HL-60/S4 (cell line): Measurements from ENCODE around the gene UNC45B.
"Not testable (repeated sequence)": the region's sequence is repeated elsewhere in the genome, so short reads cannot be mapped to it uniquely, and the experiment has no call there.

ENCODE experiments used
- in situ Hi-C: fragments of 300-500 bp; cut with MboI; formaldehyde crosslinking; loops from 2 replicates; pipeline ENCODE4 v1.14.3; 2022; ENCODE audit warnings: low sequenced_read_pairs

Gene UNC45B

DNA sequence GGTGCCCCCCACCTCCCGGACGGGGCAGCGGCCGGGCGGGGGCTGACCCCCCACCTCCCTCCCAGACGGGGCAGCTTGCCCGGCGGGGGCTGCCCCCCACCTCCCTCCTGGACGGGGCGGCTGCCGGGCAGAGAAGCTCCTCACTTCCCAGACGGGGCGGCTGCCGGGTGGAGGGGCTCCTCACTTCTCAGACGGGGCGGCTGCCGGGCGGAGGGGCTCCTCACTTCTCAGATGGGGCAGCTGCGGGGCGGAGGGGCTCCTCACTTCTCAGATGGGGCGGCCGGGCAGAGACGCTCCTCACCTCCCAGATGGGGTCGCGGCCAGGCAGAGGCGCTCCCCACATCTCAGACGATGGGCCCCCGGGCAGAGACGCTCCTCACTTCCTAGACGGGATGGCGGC is 47.4 kb downstream of the UNC45B start:
- in situ Hi-C loops: not testable (repeated sequence)

DNA sequence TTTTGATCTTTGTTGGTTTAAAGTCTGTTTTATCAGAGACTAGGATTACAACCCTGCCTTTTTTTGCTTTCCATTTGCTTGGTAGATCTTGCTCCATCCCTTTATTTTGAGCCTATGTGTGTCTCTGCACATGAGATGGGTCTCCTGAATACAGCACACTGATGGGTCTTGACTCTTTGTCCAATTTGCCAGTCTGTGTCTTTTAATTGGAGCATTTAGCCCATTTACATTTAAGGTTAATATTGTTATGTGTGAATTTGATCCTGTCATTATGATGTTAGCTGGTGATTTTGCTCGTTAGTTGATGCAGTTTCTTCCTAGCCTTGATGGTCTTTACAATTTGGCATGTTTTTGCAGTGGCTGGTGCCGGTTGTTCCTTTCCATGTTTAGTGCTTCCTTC is 55.0 kb downstream of the UNC45B start:
- in situ Hi-C loops: not testable (repeated sequence)

DNA sequence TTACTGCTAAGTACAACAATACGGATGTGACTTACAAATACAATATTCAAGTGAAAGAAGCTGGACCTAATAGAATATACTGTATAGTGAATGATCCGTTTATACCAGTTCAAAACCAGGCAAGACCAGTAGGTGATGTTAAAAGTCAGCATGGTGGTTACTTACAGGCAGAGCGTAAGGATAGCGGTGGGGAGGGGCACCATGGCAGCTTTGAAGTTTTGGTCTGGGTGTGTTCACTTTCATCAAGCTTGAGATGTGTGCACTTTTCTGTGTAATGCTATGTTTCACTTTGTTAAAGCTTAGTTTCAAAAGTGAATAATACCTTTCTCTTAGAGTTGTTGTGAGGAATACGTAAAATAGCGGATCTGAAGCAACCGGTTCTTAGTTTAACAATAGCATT is 63.1 kb downstream of the UNC45B start:
- in situ Hi-C loops: no loop called here

DNA sequence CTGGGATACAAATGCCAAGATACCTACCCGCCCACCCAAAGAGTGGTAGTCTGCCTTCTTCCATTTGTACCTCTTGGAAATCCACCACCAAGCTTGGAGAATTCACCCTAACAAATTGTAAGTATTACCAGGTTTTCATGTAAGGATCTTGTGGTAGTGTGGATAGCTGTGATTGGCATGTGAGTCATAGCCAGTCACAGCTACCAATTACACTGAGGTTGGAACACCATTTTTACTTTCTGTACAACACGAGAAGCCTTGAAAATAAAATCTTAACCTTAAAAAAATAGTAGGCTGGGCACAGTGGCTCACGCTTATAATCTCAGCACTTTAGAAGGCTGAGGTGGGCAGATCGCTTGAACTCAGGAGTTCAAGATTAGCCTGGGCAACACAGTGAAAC is 65.1 kb downstream of the UNC45B start:
- in situ Hi-C loops: no loop called here

DNA sequence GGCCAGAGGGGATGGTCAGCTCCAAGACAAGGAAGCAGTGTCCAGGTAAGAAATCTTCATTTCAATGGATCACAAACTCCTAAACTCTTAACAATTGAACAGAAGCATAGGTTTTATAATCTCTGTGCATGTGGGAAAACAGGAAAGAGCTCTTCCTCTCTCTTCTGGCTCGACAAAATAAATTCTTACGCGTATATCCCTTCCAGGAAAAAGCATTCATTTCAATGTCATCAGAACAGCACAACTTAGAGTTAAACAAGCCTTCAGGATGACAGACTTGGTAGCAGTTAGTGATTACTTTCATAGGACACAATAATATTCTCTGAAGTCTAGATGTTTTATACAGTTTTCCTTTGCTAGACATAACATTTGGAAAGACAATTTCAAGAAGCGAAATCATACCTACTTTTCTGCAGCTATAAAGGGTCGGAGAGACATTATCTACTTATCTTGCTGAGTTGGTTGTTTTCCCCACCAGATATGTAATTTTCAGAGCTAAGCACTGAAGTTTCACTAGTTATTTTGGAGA is 65.9 kb downstream of the UNC45B start:
- in situ Hi-C loops: no loop called here

GRCh38 chr17:35214192-35214591 is 66.6 kb downstream of the UNC45B start:
- in situ Hi-C loops: no loop called here

DNA sequence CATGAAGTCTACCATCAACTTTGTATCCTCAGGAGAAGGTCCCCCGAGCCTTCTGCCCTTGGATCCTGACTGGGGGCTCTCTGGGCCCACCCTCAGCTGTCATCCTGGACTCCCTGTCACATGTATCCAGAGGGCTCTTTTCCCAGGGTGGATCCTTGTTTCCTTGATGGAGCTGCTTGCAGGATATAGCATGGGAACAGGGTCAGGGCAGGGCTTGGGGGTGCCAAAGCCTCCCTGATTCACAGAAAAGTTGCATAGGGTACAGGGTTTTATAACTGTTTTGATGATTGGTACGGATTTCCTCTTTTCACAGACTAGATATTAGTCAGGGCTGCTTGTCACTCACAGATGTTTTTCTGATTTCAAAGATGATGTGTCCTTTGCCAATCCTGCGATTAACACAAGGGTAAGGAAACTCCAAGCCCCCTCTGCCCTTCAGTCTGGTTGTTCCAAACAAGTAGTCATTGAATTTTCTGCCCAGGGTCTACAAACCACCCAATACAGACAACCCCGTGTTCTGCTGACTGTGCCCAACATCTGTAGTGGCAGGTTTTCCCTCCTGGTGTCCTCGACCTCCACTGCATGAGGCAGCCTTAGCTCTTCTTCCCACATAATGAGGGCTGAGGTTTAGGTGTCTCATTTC is 67.1 kb downstream of the UNC45B start:
- in situ Hi-C loops: no loop called here

DNA sequence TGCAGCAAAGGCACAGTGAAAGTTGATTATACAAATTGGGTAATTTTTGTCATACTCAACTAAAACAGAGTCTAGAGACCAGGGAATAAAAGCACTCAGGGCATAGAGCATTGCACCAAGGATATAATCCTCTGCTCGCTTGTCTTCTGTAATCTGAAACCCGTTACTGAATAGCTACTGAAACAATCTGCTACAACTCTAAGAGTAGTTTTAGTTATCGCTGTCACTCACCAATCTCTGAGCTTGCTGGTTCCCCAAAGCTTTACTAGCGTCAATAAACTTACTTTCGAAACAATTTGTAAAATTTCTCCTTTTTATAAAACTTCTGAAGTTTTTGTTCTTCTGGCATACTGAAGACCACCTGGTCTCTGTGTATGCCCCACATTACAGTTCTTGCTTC is 69.5 kb downstream of the UNC45B start:
- in situ Hi-C loops: no loop called here

DNA sequence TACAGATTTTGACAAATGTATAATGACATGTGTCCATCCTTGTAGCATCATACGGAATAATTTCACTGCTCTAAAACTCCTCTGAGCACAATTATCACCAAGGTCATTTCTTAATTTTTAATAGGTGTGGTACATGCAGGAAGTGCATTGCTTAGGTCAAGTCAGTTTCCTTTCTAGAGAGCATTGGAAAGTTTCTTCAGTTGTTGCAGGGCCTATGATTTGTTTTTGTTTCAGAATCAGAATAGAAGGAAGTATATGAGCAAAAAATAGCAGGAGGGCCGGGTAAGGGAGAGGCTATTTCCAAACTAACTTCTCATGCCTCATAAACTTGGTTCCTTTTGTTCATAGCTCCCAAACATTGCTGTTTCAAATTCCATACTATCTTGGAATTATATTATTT is 71.3 kb downstream of the UNC45B start:
- in situ Hi-C loops: no loop called here

- in situ Hi-C loops: no loop called here
Observed at GRCh38 chr17:35222452-35222851, 74.8 kb downstream of the UNC45B start.

DNA sequence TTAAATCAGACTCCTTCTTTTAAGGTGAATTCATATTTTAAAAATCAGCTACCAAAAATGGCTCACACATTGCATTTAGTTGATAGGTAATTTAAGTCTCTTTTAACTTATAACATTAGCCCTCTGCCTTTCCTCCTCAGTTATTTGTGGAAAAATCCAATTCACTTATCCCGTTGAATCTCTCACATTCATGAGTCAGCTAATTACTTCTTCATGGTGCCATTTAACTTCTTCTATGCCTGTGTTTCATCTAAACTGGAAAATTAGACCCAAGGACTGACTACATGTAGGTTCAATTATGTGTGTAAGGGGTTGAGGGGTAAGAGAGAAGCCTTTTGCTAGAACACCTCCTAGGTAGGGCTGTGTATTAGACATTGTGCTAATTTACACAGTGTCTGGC is 76.8 kb downstream of the UNC45B start:
- in situ Hi-C loops: no loop called here

GRCh38 chr17:35227546-35227945 is 79.9 kb downstream of the UNC45B start:
- in situ Hi-C loops: no loop called here

DNA sequence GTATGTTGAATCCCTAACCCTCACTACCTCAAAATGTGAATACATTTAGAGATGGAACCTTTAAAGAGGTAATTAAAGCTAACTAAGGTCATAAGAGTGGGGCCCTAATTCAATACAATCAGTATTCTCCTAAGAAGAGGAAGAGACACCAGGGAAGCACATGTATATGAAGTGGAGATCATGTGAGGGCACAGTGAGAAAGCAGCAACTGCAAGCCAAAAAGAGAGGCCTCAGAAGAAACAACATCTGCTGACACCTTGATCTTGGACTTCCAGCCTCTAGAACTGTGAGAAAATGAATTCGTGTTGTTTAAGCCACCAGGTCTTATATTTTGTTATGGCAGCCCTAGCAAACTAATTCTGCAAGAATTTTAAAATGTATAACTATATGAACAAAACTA is 82.0 kb downstream of the UNC45B start:
- in situ Hi-C loops: no loop called here

DNA sequence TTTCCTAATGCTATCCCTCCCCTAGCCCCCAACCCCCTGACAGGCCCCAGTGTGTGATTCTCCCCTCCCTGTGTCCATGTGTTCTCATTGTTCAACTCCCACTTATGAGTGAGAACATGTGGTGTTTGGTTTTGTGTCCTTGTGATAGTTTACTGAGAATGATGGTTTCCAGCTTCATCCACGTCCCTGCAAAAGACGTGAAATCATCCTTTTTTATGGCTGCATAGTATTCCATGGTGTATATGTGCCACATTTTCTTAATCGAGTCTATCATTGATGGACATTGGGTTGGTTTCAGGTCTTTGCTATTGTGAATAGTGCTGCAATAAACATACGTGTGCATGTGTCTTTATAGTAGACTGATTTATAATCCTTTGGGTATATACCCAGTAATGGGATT is 86.7 kb downstream of the UNC45B start:
- in situ Hi-C loops: not testable (repeated sequence)

DNA sequence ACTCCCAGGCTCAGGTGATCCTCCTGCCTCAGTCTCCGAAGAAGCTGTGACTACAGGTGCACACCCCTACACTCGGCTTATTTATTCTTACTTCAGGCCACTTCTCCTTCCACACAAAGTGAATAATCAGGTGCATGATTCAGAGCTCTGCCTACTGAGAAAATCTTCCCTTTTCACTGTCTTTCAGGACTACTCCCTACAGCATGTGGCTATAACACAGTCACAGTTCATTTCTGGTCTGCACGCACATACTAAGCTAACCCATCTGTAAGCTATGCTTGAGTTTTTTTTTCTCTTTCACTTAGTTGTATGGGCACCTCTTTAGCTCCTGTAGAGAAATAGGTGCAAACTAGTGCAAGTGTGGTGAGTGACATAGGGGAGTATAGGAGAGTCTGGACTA is 87.7 kb downstream of the UNC45B start:
- in situ Hi-C loops: no loop called here

- in situ Hi-C loops: no loop called here
Observed at GRCh38 chr17:35235917-35236316, 88.3 kb downstream of the UNC45B start.

DNA sequence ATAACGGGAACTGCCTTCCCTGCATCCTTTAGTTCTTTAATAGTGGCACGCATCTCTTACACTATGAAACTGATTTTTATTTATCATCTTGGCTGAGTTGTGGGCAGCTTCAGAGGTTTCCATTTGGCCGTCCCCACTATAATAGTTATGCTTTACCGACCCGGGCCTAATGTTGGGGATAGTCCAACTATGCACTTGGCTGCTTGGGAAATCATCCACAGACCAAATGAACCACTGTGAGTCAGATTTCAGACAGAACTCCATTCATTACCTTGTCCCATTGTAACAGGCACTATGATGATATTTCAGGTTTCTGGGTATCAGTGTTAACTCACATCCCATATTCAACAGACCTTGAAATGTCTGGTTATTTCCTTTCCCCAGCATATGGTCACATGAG is 89.2 kb downstream of the UNC45B start:
- in situ Hi-C loops: no loop called here

GRCh38 chr17:35238821-35239220 is 91.2 kb downstream of the UNC45B start:
- in situ Hi-C loops: no loop called here
